Right lobe of liver (tissue), 4 donors: ENCODE data around the gene SLC16A12.

Experiments used
- CTCF ChIP-seq, 4 donors: fragments of 200-600 bp in 3 of 4; fragments of 450-650 bp in 1 of 4; IDR thresholded peaks; one replicate each; pipeline versions ENCODE4 v1.5.1 to v1.8.0; 2016 to 2022; ENCODE audit warnings: antibody characterized with exemption in 4 of 4, mild to moderate bottlenecking in 2 of 4
- POLR2A ChIP-seq: fragments of 450-650 bp; IDR thresholded peaks from one replicate; pipeline ENCODE4 v1.6.1; 2017; ENCODE audit warnings: antibody characterized with exemption, mild to moderate bottlenecking
- donor health status: DM: no; HTN: no; CAD: no.
- donor health status: DM: no; HTN: no; CAD: no.
- donor health status: DM: no; HTN: yes; CAD: no.

- no peak for TF ChIP-seq POLR2A
- no peak for TF ChIP-seq CTCF (IDR thresholded peaks at IDR 0.05)
Measured at GRCh38 chr10:89470628-89471027, 64.8 kb downstream of the SLC16A12 start.
